GM12878 (cell line): Measurements from ENCODE around the gene DAB2. TPM values are rescaled to one million over a fixed set of nuclear protein-coding genes. Genes with fewer than 3 reads are reported as not detected.

Source experiments
- ATAC-seq: fragments of 200-7000 bp; cut with Tn5 transposase; 3 replicates; pipeline ENCODE4 v1.9.1; 2020; ENCODE audit warnings: mild to moderate bottlenecking, moderate library complexity
- BruUV-seq: library from RNA; stranded (reverse); fragments of 400-500 nt; replicated peaks from 2 replicates; lab custom pipeline; 2021; lab: Mats Ljungman, UMichigan
- CTCF ChIA-PET: fragments of 300-600 bp; sonication (Branson Sonifier 250); formaldehyde crosslinking; extraction: SDS; loops from one replicate; lab custom pipeline; 2021; ENCODE audit warnings: inconsistent platforms; lab: Yijun Ruan, JAX
- POLR2A ChIA-PET: fragments of 350-600 bp; formaldehyde crosslinking; extraction: SDS; loops from one replicate; lab custom pipeline; 2021; ENCODE audit warnings: inconsistent platforms; lab: Charles Lee
- RAD21 ChIA-PET: fragments of 300-600 bp; sonication (Branson Sonifier 250); formaldehyde crosslinking; loops from one replicate; lab custom pipeline; 2023; ENCODE audit warnings: antibody characterized with exemption; ENCODE audit not compliant: unreplicated experiment; lab: Charles Lee
- SMC1A ChIA-PET: fragments of 300-600 bp; sonication (Branson Sonifier 250); formaldehyde crosslinking; loops from one replicate; lab custom pipeline; 2023; ENCODE audit not compliant: unreplicated experiment, uncharacterized antibody; lab: Charles Lee
- DNase-seq: peaks from one replicate; pipeline ENCODE4 v3.0.0-alpha.2; 2011; ENCODE audit warnings: low read depth, low spot score
- FAIRE-seq: peaks from 3 replicates; lab custom pipeline; 2011; peaks lifted over from hg19 to GRCh38; lab: Jason Lieb, UNC
- H2AFZ ChIP-seq: 2 replicates; pipeline ENCODE4 v1.6.0; 2011; ENCODE audit warnings: low read depth, low read length, control low read depth; ENCODE audit not compliant: control insufficient read depth
- H3K27ac ChIP-seq: 2 replicates; pipeline ENCODE4 v1.5.1; 2011; ENCODE audit warnings: control low read depth; ENCODE audit not compliant: control insufficient read depth, insufficient read depth
- H3K27me3 ChIP-seq, 2 experiments: replicated peaks in 1 of 2; 2 replicates each; pipeline versions ENCODE4 v1.6.0 to v1.6.1; 2011; ENCODE audit warnings: low read length in 1 of 2; ENCODE audit not compliant: control insufficient read depth in 2 of 2, insufficient read depth in 2 of 2
- H3K36me3 ChIP-seq, 2 experiments: 2 replicates each; pipeline ENCODE4 v1.5.1; 2011; ENCODE audit warnings: low read length in 1 of 2; ENCODE audit not compliant: control insufficient read depth in 2 of 2, insufficient read depth in 2 of 2
- H3K4me1 ChIP-seq: 2 replicates; pipeline ENCODE4 v1.6.1; 2011; ENCODE audit warnings: mild to moderate bottlenecking, low read length, moderate library complexity, mixed read lengths; ENCODE audit not compliant: control insufficient read depth, insufficient read depth
- H3K4me2 ChIP-seq: 2 replicates; pipeline ENCODE4 v1.6.0; 2011; ENCODE audit warnings: control low read depth; ENCODE audit not compliant: control insufficient read depth, insufficient read depth
- H3K4me3 ChIP-seq: fragments of 200-600 bp; sonication (generic); 2 replicates; pipeline ENCODE4 v1.5.1; 2016
- H3K79me2 ChIP-seq: 2 replicates; pipeline ENCODE4 v1.6.0; 2011; ENCODE audit warnings: low read length; ENCODE audit not compliant: control insufficient read depth, insufficient read depth
- H3K9ac ChIP-seq: 2 replicates; pipeline ENCODE4 v1.8.0; 2011; ENCODE audit warnings: low read length, control low read depth, mixed read lengths; ENCODE audit not compliant: control insufficient read depth, insufficient read depth
- H3K9me3 ChIP-seq: replicated peaks from 3 replicates; pipeline ENCODE4 v1.5.1; 2011; ENCODE audit warnings: mild to moderate bottlenecking, low read length; ENCODE audit not compliant: control insufficient read depth, insufficient read depth
- H4K20me1 ChIP-seq: 2 replicates; pipeline ENCODE4 v1.6.0; 2011; ENCODE audit not compliant: control insufficient read depth, insufficient read depth
- BCL11A ChIP-seq: IDR thresholded peaks from 2 replicates; pipeline ENCODE4 v1.6.1; 2011; ENCODE audit warnings: low read depth, low read length
- CBX5 ChIP-seq: sonication (generic); IDR thresholded peaks from 2 replicates; pipeline ENCODE4 v1.6.1; 2016; ENCODE audit warnings: low read depth, moderate library complexity, mild to moderate bottlenecking, inconsistent platforms
- JUNB ChIP-seq: IDR thresholded peaks from 2 replicates; pipeline ENCODE4 v1.6.1; 2016; ENCODE audit warnings: antibody characterized with exemption, mild to moderate bottlenecking
- KLF5 ChIP-seq: fragments of 450-650 bp; IDR thresholded peaks from 2 replicates; pipeline ENCODE4 v1.6.1; 2014; ENCODE audit warnings: mild to moderate bottlenecking; ENCODE audit not compliant: partially characterized antibody
- MYC ChIP-seq: IDR thresholded peaks from 2 replicates; pipeline ENCODE4 v1.6.1; 2011; ENCODE audit warnings: mild to moderate bottlenecking, low read length, moderate library complexity, inconsistent platforms; ENCODE audit not compliant: insufficient read depth, insufficient replicate concordance, insufficient read length, severe bottlenecking
- NFYA ChIP-seq: IDR thresholded peaks from 2 replicates; pipeline ENCODE4 v1.6.1; 2011; ENCODE audit warnings: low read depth, mild to moderate bottlenecking, low read length, improper control_type of control experiment, borderline replicate concordance
- RAD51 ChIP-seq: fragments of 450-650 bp; IDR thresholded peaks from 2 replicates; pipeline ENCODE4 v1.6.1; 2016; ENCODE audit warnings: moderate library complexity, mild to moderate bottlenecking, inconsistent platforms
- SREBF2 ChIP-seq: IDR thresholded peaks from 2 replicates; pipeline ENCODE4 v1.6.1; 2012; ENCODE audit warnings: mild to moderate bottlenecking, low read length
- ZNF217 ChIP-seq: fragments of 450-650 bp; IDR thresholded peaks from 2 replicates; pipeline ENCODE4 v1.6.1; 2017; ENCODE audit warnings: antibody characterized with exemption, mild to moderate bottlenecking
- WGBS: methylation state at CpG from one replicate; pipeline ENCODE4 v1.1.6; 2016; ENCODE audit warnings: low lambda C conversion rate; ENCODE audit not compliant: insufficient replicate concordance, insufficient coverage; ENCODE audit errors: missing lambda C conversion rate; 5-methylcytosine and 5-hydroxymethylcytosine counted together
- in situ Hi-C: fragments of 300-500 bp; cut with MboI; formaldehyde crosslinking; loops from 9 replicates; pipeline ENCODE4 v1.14.3; 2018; ENCODE audit warnings: mixed read lengths
- intact Hi-C: fragments of 100-400 bp; cut with micrococcal nuclease; formaldehyde crosslinking; loops from one replicate; pipeline ENCODE4 v1.14.2; 2022; ENCODE audit not compliant: unreplicated experiment
- polyA plus RNA-seq, 11 experiments: library from polyadenylated mRNA; depleted of rRNA in 4 of 11; unstranded in 6 of 11; stranded (reverse) in 5 of 11; fragments of >200 nt; fragmentation: Nextera tagmentation in 4 of 11; fragmentation: Illumina TruSeq in 1 of 11; extraction: Ambion mirVana in 4 of 11; extraction: Trizol in 1 of 11; gene quantifications; 1 replicate in 1 of 11; 2 replicates in 10 of 11; pipeline versions ENCODE4 v1.2.1 to v1.2.3, GENCODE V29; 2011 to 2016; ENCODE audit warnings: inconsistent platforms in 2 of 11, missing spikeins in 2 of 11, low read depth in 1 of 11
- total RNA-seq, 4 experiments: library from RNA; depleted of rRNA in 3 of 4; stranded (reverse); fragments of >200 nt in 3 of 4; fragmentation: Illumina TruSeq in 1 of 4; extraction: Trizol in 1 of 4; gene quantifications; 2 replicates each; pipeline versions ENCODE4 v1.2.1 to v1.2.3, GENCODE V29; 2013 to 2021
- TF ChIP-seq, protein P1 (sequence below): fragments of 150-350 bp; IDR thresholded peaks from 2 replicates; pipeline ENCODE4 v1.6.1; 2016; ENCODE audit warnings: low read depth, low read length
- TF ChIP-seq, protein P2 (sequence below): fragments of 450-650 bp; IDR thresholded peaks from 2 replicates; pipeline ENCODE4 v1.6.1; 2017; ENCODE audit warnings: mild to moderate bottlenecking, moderate library complexity
- TF ChIP-seq, protein P3 (sequence below): fragments of 450-650 bp; IDR thresholded peaks from 2 replicates; pipeline ENCODE4 v1.6.1; 2018; ENCODE audit warnings: borderline replicate concordance, mild to moderate bottlenecking; ENCODE audit not compliant: partially characterized antibody

DAB2 gene
- total and polyA plus RNA-seq, 10 of the 15 experiments (the other 5 are each of a cell fraction or from before 2014, with no cell fraction given) = 0.05 to 0.23 (median 0.11) TPM; not detected in 7

DNA sequence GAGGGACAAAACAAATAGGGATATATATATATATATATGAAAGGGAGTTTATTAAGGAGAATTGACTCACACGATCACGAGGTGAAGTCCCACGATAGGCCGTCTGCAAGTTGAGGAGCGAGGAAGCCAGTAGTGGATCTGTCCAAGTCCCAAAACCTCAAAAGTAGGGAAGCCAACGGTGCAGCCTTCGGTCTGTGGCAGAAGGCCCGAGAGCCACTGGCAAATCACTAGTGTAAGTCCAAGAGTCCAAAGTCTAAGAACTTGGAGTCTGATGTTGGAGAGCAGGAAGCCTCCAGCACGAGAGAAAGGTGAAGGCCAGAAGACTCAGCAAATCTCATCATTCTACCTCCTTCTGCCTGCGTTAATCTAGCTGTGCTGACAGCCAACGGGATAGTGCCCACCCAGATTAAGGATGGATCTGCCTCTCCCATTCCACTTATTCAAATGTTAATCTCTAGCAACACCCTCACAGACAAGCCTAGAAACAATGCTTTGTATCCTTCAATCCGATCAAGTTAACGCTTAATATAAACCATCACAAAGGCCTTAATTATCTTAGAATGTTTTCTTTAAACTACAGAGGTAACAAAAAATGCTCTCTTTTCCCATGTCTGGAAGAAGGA is 23.8 kb upstream of the DAB2 start:
- ATAC-seq (no peak), FAIRE-seq (no peak)
- WGBS = 39% methylated on average over 13 of the region's 13 CpGs
- SMC1A ChIA-PET = no interaction called here
- TF ChIP-seq, protein P1, sequence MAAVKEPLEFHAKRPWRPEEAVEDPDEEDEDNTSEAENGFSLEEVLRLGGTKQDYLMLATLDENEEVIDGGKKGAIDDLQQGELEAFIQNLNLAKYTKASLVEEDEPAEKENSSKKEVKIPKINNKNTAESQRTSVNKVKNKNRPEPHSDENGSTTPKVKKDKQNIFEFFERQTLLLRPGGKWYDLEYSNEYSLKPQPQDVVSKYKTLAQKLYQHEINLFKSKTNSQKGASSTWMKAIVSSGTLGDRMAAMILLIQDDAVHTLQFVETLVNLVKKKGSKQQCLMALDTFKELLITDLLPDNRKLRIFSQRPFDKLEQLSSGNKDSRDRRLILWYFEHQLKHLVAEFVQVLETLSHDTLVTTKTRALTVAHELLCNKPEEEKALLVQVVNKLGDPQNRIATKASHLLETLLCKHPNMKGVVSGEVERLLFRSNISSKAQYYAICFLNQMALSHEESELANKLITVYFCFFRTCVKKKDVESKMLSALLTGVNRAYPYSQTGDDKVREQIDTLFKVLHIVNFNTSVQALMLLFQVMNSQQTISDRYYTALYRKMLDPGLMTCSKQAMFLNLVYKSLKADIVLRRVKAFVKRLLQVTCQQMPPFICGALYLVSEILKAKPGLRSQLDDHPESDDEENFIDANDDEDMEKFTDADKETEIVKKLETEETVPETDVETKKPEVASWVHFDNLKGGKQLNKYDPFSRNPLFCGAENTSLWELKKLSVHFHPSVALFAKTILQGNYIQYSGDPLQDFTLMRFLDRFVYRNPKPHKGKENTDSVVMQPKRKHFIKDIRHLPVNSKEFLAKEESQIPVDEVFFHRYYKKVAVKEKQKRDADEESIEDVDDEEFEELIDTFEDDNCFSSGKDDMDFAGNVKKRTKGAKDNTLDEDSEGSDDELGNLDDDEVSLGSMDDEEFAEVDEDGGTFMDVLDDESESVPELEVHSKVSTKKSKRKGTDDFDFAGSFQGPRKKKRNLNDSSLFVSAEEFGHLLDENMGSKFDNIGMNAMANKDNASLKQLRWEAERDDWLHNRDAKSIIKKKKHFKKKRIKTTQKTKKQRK = no peak
- no peak for TF ChIP-seq CBX5
- TF ChIP-seq JUNB = no peak
- TF ChIP-seq RAD51 = no peak
- TF ChIP-seq ZNF217 = no peak
- no peak for TF ChIP-seq MYC
- TF ChIP-seq KLF5 = no peak
- TF ChIP-seq, protein P2, sequence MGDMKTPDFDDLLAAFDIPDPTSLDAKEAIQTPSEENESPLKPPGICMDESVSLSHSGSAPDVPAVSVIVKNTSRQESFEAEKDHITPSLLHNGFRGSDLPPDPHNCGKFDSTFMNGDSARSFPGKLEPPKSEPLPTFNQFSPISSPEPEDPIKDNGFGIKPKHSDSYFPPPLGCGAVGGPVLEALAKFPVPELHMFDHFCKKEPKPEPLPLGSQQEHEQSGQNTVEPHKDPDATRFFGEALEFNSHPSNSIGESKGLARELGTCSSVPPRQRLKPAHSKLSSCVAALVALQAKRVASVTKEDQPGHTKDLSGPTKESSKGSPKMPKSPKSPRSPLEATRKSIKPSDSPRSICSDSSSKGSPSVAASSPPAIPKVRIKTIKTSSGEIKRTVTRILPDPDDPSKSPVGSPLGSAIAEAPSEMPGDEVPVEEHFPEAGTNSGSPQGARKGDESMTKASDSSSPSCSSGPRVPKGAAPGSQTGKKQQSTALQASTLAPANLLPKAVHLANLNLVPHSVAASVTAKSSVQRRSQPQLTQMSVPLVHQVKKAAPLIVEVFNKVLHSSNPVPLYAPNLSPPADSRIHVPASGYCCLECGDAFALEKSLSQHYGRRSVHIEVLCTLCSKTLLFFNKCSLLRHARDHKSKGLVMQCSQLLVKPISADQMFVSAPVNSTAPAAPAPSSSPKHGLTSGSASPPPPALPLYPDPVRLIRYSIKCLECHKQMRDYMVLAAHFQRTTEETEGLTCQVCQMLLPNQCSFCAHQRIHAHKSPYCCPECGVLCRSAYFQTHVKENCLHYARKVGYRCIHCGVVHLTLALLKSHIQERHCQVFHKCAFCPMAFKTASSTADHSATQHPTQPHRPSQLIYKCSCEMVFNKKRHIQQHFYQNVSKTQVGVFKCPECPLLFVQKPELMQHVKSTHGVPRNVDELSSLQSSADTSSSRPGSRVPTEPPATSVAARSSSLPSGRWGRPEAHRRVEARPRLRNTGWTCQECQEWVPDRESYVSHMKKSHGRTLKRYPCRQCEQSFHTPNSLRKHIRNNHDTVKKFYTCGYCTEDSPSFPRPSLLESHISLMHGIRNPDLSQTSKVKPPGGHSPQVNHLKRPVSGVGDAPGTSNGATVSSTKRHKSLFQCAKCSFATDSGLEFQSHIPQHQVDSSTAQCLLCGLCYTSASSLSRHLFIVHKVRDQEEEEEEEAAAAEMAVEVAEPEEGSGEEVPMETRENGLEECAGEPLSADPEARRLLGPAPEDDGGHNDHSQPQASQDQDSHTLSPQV = no peak
- TF ChIP-seq, protein P3, sequence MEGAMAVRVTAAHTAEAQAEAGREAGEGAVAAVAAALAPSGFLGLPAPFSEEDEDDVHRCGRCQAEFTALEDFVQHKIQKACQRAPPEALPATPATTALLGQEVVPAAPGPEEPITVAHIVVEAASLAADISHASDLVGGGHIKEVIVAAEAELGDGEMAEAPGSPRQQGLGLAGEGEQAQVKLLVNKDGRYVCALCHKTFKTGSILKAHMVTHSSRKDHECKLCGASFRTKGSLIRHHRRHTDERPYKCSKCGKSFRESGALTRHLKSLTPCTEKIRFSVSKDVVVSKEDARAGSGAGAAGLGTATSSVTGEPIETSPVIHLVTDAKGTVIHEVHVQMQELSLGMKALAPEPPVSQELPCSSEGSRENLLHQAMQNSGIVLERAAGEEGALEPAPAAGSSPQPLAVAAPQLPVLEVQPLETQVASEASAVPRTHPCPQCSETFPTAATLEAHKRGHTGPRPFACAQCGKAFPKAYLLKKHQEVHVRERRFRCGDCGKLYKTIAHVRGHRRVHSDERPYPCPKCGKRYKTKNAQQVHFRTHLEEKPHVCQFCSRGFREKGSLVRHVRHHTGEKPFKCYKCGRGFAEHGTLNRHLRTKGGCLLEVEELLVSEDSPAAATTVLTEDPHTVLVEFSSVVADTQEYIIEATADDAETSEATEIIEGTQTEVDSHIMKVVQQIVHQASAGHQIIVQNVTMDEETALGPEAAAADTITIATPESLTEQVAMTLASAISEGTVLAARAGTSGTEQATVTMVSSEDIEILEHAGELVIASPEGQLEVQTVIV = no peak
- no peak for TF ChIP-seq BCL11A
- TF ChIP-seq NFYA = no peak
- TF ChIP-seq SREBF2 = no peak
- TF ChIP-seq, all 136 proteins: peak for 0
- in situ Hi-C loops = no loop called here
- POLR2A ChIA-PET = no interaction called here
- RAD21 ChIA-PET = no interaction called here
- H4K20me1 ChIP-seq = no peaks in the 10 kb centered on the region
- H3K36me3 ChIP-seq = no peaks in the 10 kb centered on the region
- H3K79me2 ChIP-seq = no peaks in the 10 kb centered on the region
- CTCF ChIA-PET = no interaction called here
- no peaks in the 10 kb centered on the region for H3K9me3 ChIP-seq
- intact Hi-C loops = no loop called here
- BruUV-seq = no TSS peak
- no peak for DNase-seq
- H2AFZ ChIP-seq = no peak overlapping the region
- H3K4me3 ChIP-seq = no peak overlapping the region
- H3K4me1 ChIP-seq = no peaks in the 10 kb centered on the region
- H3K27me3 ChIP-seq = no peaks in the 10 kb centered on the region
- H3K9ac ChIP-seq = no peak overlapping the region
- no peak overlapping the region for H3K4me2 ChIP-seq
- H3K27ac ChIP-seq = no peak overlapping the region
